Hepatocyte (in vitro differentiated cells): ENCODE measurements around the gene VPS37C. TPM values are rescaled to one million over a fixed set of nuclear protein-coding genes. Genes with fewer than 3 reads are reported as not detected.

ENCODE experiments used
- DNase-seq: peaks from one replicate; pipeline ENCODE4 v3.0.0-alpha.2; 2016; ENCODE audit warnings: low spot score
- H2AFZ ChIP-seq: fragments of 200-600 bp; sonication (generic); 2 replicates; pipeline ENCODE4 v1.6.0; 2016; ENCODE audit warnings: antibody characterized with exemption, mild to moderate bottlenecking
- H3K27ac ChIP-seq: fragments of 200-600 bp; sonication (generic); 2 replicates; pipeline ENCODE4 v1.5.1; 2016; ENCODE audit warnings: mild to moderate bottlenecking
- H3K27me3 ChIP-seq: fragments of 200-600 bp; sonication (generic); 2 replicates; pipeline ENCODE4 v1.6.1; 2016
- H3K36me3 ChIP-seq: fragments of 200-600 bp; sonication (generic); replicated peaks from 2 replicates; pipeline ENCODE4 v1.5.1; 2016; ENCODE audit warnings: low read depth; ENCODE audit not compliant: insufficient read depth
- H3K4me1 ChIP-seq: fragments of 200-600 bp; sonication (generic); 2 replicates; pipeline ENCODE4 v1.5.1; 2016; ENCODE audit warnings: mild to moderate bottlenecking, moderate library complexity; ENCODE audit not compliant: insufficient read depth
- H3K4me2 ChIP-seq: fragments of 200-600 bp; sonication (generic); 2 replicates; pipeline ENCODE4 v1.6.0; 2016
- H3K4me3 ChIP-seq: fragments of 200-600 bp; sonication (generic); 2 replicates; pipeline ENCODE4 v1.5.1; 2016; ENCODE audit warnings: mild to moderate bottlenecking
- H3K79me2 ChIP-seq: fragments of 200-600 bp; sonication (generic); 2 replicates; pipeline ENCODE4 v1.6.0; 2017; ENCODE audit warnings: mild to moderate bottlenecking
- H3K9me2 ChIP-seq: fragments of 200-600 bp; sonication (generic); replicated peaks from 2 replicates; pipeline ENCODE4 v1.6.0; 2017; ENCODE audit warnings: mild to moderate bottlenecking; ENCODE audit not compliant: insufficient read depth
- H3K9me3 ChIP-seq: fragments of 200-600 bp; sonication (generic); 2 replicates; pipeline ENCODE4 v1.5.1; 2016; ENCODE audit warnings: low read depth, mild to moderate bottlenecking
- H4K20me1 ChIP-seq: fragments of 200-600 bp; sonication (generic); 2 replicates; pipeline ENCODE4 v1.6.0; 2016; ENCODE audit warnings: mild to moderate bottlenecking; ENCODE audit not compliant: insufficient read depth, poor library complexity, severe bottlenecking
- EZH2 ChIP-seq: fragments of 200-600 bp; sonication (generic); IDR thresholded peaks from 2 replicates; pipeline ENCODE4 v1.6.1; 2016; ENCODE audit warnings: antibody characterized with exemption, mild to moderate bottlenecking, borderline replicate concordance
- EZH2phosphoT487 ChIP-seq: fragments of 200-600 bp; sonication (generic); IDR thresholded peaks from one replicate; pipeline ENCODE4 v1.6.1; 2018; ENCODE audit warnings: antibody characterized with exemption, mild to moderate bottlenecking, low read depth, moderate library complexity; ENCODE audit not compliant: unreplicated experiment, severe bottlenecking
- WGBS: methylation state at CpG from one replicate; pipeline ENCODE4 v1.1.6; 2016; ENCODE audit warnings: low lambda C conversion rate; ENCODE audit errors: missing lambda C conversion rate; 5-methylcytosine and 5-hydroxymethylcytosine counted together
- polyA plus RNA-seq: library from polyadenylated mRNA; unstranded; fragments of >200 nt; fragmentation: Nextera tagmentation; extraction: Ambion mirVana; gene quantifications from 2 replicates; pipeline ENCODE4 v1.2.1, GENCODE V29; 2016
- total RNA-seq: library from RNA; depleted of rRNA; stranded (reverse); fragments of >200 nt; gene quantifications from 2 replicates; pipeline ENCODE4 v1.2.3, GENCODE V29; 2014
- TF ChIP-seq, protein P1 (sequence below): fragments of 200-600 bp; sonication (generic); IDR thresholded peaks from 2 replicates; pipeline ENCODE4 v1.5.1; 2016; ENCODE audit warnings: antibody characterized with exemption, mild to moderate bottlenecking; ENCODE audit not compliant: poor library complexity

The VPS37C gene
- total and polyA plus RNA-seq, 2 experiments from 2014 or later = 17.0 to 26.6 TPM

DNA sequence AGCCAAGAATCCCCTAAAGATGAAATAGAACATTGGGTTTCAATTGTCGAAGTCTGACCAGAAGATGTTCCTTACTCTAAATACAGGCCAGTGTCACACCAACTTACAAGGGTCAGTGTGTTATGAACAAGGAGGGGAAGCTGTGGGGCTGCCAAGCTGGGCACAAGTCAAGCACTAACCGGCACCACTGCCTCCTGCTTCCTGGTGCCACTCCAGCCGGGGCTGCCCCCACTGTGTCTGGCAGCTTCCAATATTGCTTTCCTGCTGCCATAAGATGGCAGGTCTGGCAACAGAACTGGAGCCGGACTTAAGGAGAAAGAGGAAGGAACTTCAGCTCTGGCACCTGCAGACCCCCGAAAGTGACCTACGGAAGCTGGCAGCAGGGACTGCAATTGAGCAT, 13.7 kb upstream of the VPS37C start:
- no peaks in the 10 kb centered on the region for H4K20me1 ChIP-seq
- no peak overlapping the region for H2AFZ ChIP-seq
- no peak overlapping the region for H3K4me2 ChIP-seq
- no peaks in the 10 kb centered on the region for H3K27me3 ChIP-seq
- no peaks in the 10 kb centered on the region for H3K9me2 ChIP-seq
- no peak overlapping the region for H3K4me3 ChIP-seq
- H3K9me3 ChIP-seq = no peaks in the 10 kb centered on the region
- WGBS = 96% methylated on average over 6 of the region's 6 CpGs
- no peaks in the 10 kb centered on the region for H3K36me3 ChIP-seq
- TF ChIP-seq, protein P1, sequence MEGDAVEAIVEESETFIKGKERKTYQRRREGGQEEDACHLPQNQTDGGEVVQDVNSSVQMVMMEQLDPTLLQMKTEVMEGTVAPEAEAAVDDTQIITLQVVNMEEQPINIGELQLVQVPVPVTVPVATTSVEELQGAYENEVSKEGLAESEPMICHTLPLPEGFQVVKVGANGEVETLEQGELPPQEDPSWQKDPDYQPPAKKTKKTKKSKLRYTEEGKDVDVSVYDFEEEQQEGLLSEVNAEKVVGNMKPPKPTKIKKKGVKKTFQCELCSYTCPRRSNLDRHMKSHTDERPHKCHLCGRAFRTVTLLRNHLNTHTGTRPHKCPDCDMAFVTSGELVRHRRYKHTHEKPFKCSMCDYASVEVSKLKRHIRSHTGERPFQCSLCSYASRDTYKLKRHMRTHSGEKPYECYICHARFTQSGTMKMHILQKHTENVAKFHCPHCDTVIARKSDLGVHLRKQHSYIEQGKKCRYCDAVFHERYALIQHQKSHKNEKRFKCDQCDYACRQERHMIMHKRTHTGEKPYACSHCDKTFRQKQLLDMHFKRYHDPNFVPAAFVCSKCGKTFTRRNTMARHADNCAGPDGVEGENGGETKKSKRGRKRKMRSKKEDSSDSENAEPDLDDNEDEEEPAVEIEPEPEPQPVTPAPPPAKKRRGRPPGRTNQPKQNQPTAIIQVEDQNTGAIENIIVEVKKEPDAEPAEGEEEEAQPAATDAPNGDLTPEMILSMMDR = no peak
- TF ChIP-seq EZH2 (no peak), EZH2phosphoT487 (no peak)
- H3K4me1 ChIP-seq = no peaks in the 10 kb centered on the region
- no peak overlapping the region for H3K27ac ChIP-seq
- no peaks in the 10 kb centered on the region for H3K79me2 ChIP-seq
- DNase-seq = no peak

DNA sequence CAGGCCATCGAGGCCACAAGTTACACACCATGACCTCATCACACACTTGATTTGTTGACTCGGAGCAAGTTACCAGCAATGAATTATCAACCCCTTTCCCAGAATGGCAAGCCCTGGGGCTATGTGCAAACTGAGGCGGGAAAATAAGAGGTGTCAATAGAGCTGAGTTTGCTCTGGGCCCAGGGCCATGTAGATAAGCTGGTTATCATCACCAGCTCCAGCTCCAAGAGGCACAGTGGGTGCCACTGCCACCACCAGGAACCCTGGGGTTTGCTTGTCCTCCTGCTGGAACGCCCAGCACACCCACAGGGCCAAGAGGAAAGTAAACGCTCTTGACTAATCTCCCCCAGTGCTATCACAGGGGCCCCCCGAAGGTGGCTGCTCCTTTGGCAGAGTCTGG, 13.0 kb upstream of the VPS37C start:
- Histone ChIP-seq H3K4me1 (no peaks in the 10 kb centered on the region), H3K36me3 (no peaks in the 10 kb centered on the region)
- 76% methylated on average over 6 of the region's 6 CpGs for WGBS

DNA sequence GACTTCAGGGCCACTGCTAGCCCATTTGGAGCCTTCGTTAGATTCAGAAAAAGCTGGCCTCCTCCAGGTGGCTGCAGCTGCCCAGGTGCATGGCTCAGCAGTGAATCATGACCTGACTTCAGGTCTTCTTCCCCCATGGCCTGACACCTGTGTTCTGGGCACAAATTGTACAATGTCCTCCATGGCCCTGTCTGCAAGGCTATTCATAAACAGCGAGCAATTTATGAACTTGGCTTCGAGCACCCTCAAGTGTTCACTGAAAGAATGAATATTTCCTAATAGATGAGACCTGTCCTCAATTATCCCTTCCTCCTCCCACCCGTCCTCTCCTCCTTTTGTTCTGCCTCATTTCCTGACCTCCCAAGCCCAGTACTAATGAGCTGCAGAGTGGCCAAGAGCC, 12.2 kb upstream of the VPS37C start:
- Histone ChIP-seq H3K79me2 (no peaks in the 10 kb centered on the region), H3K9me2 (no peaks in the 10 kb centered on the region), H3K4me3 (no peak overlapping the region), H3K9me3 (no peaks in the 10 kb centered on the region), H3K4me2 (no peak overlapping the region), H2AFZ (no peak overlapping the region), H3K4me1 (no peaks in the 10 kb centered on the region), H3K27me3 (no peaks in the 10 kb centered on the region), H3K27ac (no peak overlapping the region), H3K36me3 (no peaks in the 10 kb centered on the region), H4K20me1 (no peaks in the 10 kb centered on the region)
- TF ChIP-seq EZH2phosphoT487 (no peak), EZH2 (no peak)
- TF ChIP-seq, protein P1 = no peak
- 85% methylated on average over 4 of the region's 4 CpGs for WGBS
- DNase-seq = no peak

More for the DNA sequence above, 13.0 kb upstream of the VPS37C start:
- Histone ChIP-seq H3K4me2 (no peak overlapping the region), H3K27me3 (no peaks in the 10 kb centered on the region), H3K79me2 (no peaks in the 10 kb centered on the region), H3K9me2 (no peaks in the 10 kb centered on the region), H3K4me3 (no peak overlapping the region), H4K20me1 (no peaks in the 10 kb centered on the region), H3K9me3 (no peaks in the 10 kb centered on the region), H2AFZ (no peak overlapping the region), H3K27ac (no peak overlapping the region)
- DNase-seq = no peak
- no peak for TF ChIP-seq EZH2phosphoT487
- TF ChIP-seq, protein P1 = no peak
- TF ChIP-seq EZH2 = no peak

DNA sequence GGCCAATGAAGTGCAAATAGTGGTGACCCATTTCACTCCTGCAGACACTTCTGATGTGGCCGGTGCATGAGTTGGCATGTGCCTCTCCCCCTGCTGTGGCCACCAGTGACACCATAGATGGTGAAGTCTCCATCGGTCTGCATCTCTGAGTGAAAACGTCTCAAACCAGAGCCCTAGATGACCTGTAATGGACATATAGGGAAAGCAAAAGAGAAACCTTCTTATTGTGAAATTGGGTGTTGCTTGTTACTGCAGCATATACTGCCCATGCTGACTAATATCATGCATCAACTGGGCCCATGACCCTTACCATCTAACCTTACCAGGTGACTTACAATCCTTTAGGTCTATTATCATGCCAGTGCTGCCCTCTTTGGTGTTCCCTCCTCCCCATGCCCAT, 11.7 kb upstream of the VPS37C start:
- Histone ChIP-seq H3K79me2 (no peaks in the 10 kb centered on the region), H3K4me1 (no peaks in the 10 kb centered on the region), H3K4me3 (no peak overlapping the region), H2AFZ (no peak overlapping the region), H4K20me1 (no peaks in the 10 kb centered on the region), H3K36me3 (no peaks in the 10 kb centered on the region), H3K9me2 (no peaks in the 10 kb centered on the region), H3K9me3 (no peaks in the 10 kb centered on the region), H3K4me2 (no peak overlapping the region), H3K27ac (no peak overlapping the region), H3K27me3 (no peaks in the 10 kb centered on the region)
- no peak for DNase-seq
- TF ChIP-seq EZH2phosphoT487 (no peak), EZH2 (no peak)
- TF ChIP-seq, protein P1 = no peak
- WGBS = 90% methylated on average over 3 of the region's 3 CpGs
